OCI-LY1 (cell line): ENCODE measurements around the gene TIGD7.

Experiments
- EZH2 ChIP-seq: fragments of 200-600 bp; sonication (generic), shearing (Covaris generic); IDR thresholded peaks from 2 replicates; pipeline ENCODE4 v1.8.0; 2017; ENCODE audit warnings: borderline replicate concordance, mixed run types, mild to moderate bottlenecking, antibody characterized with exemption, low read length, moderate library complexity, mixed read lengths
- TF ChIP-seq, protein P1 (sequence below): fragments of 200-600 bp; sonication (generic), shearing (Covaris generic); IDR thresholded peaks from 2 replicates; pipeline ENCODE4 v1.5.1; 2017; ENCODE audit warnings: mild to moderate bottlenecking, antibody characterized with exemption, low read length, moderate library complexity, mixed read lengths

DNA sequence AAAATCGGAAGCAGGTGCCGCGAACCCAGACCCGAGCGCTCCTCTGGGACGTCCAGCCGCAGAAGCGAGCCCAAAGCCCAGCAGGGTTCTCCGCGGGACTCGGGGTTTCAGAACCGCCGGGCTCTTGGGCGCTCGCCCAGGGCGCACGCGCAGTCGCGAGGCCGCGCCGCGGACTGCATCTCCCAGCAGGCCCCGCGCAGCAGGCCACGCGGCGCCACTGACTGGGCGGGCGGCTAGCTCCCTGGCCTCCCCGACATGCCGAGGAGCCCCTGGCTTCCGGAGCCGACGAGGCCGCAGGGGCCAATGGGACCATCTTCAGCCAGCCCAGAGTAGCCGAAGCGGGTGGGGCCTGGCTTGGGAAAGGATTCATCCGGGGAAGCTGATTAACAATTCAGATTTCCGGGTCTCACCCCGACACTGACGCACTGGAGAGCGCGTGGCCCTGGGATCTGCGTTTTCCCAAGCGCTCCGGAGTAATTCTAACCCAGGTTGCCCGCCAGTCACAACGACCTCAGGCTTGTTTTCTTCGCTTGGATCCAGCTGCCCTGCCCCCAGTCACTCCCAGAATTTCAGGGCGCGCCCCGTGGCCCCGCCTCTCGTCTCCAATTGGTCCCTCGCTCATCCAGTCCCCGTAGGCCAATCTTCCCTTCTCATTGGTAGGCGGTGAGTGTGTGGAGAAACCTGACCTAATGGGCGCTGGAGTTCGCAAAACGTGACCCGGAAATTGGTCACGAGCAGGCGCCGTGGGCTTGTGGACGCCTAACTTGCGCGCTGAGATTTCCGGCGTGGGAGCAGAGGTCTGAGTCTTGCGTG lies 22.3 kb downstream of the TIGD7 start, which contains the start of gene ZNF263:
- TF ChIP-seq, protein P1, sequence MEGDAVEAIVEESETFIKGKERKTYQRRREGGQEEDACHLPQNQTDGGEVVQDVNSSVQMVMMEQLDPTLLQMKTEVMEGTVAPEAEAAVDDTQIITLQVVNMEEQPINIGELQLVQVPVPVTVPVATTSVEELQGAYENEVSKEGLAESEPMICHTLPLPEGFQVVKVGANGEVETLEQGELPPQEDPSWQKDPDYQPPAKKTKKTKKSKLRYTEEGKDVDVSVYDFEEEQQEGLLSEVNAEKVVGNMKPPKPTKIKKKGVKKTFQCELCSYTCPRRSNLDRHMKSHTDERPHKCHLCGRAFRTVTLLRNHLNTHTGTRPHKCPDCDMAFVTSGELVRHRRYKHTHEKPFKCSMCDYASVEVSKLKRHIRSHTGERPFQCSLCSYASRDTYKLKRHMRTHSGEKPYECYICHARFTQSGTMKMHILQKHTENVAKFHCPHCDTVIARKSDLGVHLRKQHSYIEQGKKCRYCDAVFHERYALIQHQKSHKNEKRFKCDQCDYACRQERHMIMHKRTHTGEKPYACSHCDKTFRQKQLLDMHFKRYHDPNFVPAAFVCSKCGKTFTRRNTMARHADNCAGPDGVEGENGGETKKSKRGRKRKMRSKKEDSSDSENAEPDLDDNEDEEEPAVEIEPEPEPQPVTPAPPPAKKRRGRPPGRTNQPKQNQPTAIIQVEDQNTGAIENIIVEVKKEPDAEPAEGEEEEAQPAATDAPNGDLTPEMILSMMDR, result no peak
- no peak for TF ChIP-seq EZH2
